Panc1 (cell line): ENCODE measurements around the gene DACH1.

Experiments used
- POLR2AphosphoS5 ChIP-seq: IDR thresholded peaks from 2 replicates; pipeline ENCODE4 v1.6.1; 2012; ENCODE audit warnings: mild to moderate bottlenecking, low read depth, low read length, moderate library complexity
- TCF7L2 ChIP-seq: IDR thresholded peaks from 2 replicates; pipeline ENCODE4 v1.6.1; 2011; ENCODE audit warnings: mild to moderate bottlenecking, low read depth, low read length, inconsistent platforms
- TF ChIP-seq, protein P1 (sequence below): fragments of 450-650 bp; IDR thresholded peaks from 2 replicates; pipeline ENCODE4 v1.5.1; 2017; ENCODE audit warnings: mild to moderate bottlenecking
- TF ChIP-seq, protein P2 (sequence below), 2 experiments: IDR thresholded peaks; 2 replicates each; pipeline ENCODE4 v1.6.1; 2011 to 2012; ENCODE audit warnings: low read depth in 2 of 2, control low read depth in 1 of 2, low read length in 1 of 2, mild to moderate bottlenecking in 1 of 2, moderate library complexity in 1 of 2; ENCODE audit not compliant: insufficient read depth in 1 of 2

DNA sequence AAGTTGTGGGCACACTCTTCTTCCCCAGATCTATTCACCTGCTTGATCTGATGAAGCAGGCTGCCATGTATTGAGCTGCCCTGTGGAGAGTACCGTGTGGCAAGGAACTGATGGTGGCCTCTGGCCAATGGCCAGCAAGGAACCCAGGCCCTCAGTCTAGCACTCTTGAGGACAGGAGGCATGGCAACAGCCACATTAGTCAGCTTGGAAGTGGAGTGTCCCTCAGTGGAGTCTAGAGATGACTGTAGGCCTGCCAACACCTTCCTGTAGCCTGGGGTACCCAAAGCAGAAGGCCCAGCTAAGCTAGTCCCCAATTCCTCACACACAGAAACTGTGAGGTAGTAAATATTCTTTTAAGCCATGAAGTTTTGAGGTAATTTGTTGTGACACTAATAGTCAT is 412.5 kb downstream of the DACH1 start:
- TF ChIP-seq, protein P1, sequence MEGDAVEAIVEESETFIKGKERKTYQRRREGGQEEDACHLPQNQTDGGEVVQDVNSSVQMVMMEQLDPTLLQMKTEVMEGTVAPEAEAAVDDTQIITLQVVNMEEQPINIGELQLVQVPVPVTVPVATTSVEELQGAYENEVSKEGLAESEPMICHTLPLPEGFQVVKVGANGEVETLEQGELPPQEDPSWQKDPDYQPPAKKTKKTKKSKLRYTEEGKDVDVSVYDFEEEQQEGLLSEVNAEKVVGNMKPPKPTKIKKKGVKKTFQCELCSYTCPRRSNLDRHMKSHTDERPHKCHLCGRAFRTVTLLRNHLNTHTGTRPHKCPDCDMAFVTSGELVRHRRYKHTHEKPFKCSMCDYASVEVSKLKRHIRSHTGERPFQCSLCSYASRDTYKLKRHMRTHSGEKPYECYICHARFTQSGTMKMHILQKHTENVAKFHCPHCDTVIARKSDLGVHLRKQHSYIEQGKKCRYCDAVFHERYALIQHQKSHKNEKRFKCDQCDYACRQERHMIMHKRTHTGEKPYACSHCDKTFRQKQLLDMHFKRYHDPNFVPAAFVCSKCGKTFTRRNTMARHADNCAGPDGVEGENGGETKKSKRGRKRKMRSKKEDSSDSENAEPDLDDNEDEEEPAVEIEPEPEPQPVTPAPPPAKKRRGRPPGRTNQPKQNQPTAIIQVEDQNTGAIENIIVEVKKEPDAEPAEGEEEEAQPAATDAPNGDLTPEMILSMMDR, result no peak
- TF ChIP-seq TCF7L2, result no peak
- TF ChIP-seq, protein P2, sequence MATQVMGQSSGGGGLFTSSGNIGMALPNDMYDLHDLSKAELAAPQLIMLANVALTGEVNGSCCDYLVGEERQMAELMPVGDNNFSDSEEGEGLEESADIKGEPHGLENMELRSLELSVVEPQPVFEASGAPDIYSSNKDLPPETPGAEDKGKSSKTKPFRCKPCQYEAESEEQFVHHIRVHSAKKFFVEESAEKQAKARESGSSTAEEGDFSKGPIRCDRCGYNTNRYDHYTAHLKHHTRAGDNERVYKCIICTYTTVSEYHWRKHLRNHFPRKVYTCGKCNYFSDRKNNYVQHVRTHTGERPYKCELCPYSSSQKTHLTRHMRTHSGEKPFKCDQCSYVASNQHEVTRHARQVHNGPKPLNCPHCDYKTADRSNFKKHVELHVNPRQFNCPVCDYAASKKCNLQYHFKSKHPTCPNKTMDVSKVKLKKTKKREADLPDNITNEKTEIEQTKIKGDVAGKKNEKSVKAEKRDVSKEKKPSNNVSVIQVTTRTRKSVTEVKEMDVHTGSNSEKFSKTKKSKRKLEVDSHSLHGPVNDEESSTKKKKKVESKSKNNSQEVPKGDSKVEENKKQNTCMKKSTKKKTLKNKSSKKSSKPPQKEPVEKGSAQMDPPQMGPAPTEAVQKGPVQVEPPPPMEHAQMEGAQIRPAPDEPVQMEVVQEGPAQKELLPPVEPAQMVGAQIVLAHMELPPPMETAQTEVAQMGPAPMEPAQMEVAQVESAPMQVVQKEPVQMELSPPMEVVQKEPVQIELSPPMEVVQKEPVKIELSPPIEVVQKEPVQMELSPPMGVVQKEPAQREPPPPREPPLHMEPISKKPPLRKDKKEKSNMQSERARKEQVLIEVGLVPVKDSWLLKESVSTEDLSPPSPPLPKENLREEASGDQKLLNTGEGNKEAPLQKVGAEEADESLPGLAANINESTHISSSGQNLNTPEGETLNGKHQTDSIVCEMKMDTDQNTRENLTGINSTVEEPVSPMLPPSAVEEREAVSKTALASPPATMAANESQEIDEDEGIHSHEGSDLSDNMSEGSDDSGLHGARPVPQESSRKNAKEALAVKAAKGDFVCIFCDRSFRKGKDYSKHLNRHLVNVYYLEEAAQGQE (IDR thresholded peaks at IDR 0.05; ENCODE audit: insufficient read depth in 1 of 2, low read depth in 2 of 2, low read length in 1 of 2), result no peak
- no peak for TF ChIP-seq POLR2AphosphoS5
